ENCODE data around the gene CAMTA1.

CAMTA1 gene

GRCh38 chr1:7299994-7300393, 514.7 kb downstream of the CAMTA1 start:
- no peaks in the 10 kb centered on the region for H3K79me2 ChIP-seq (ENCODE audit: insufficient read depth, low read length)
- ATAC-seq (ENCODE audit: insufficient read depth, low read depth) = no peak
- H3K4me2 ChIP-seq (ENCODE audit: insufficient read depth, low read length) = no peak overlapping the region
- H3K27me3 ChIP-seq (ENCODE audit: insufficient read depth, low read length, poor library complexity) = peaks cover 4% of the 10 kb centered on the region
- H3K36me3 ChIP-seq (ENCODE audit: insufficient read depth, low read length) = no peaks in the 10 kb centered on the region
- H3K4me3 ChIP-seq (ENCODE audit: low read depth in 1 of 2, low read length in 2 of 2) = no peak overlapping the region
- H3K27ac ChIP-seq (ENCODE audit: low read length) = no peak overlapping the region
- no peak overlapping the region for H3K9ac ChIP-seq (ENCODE audit: low read depth, low read length)
- DNase-seq = no peak
- no peaks in the 10 kb centered on the region for H3K9me3 ChIP-seq (ENCODE audit: insufficient read depth, low read length, severe bottlenecking)
- TF ChIP-seq EZH2 (IDR thresholded peaks at IDR 0.05; ENCODE audit: borderline replicate concordance, low read depth, low read length, severe bottlenecking) = no peak
- TF ChIP-seq, protein P1, sequence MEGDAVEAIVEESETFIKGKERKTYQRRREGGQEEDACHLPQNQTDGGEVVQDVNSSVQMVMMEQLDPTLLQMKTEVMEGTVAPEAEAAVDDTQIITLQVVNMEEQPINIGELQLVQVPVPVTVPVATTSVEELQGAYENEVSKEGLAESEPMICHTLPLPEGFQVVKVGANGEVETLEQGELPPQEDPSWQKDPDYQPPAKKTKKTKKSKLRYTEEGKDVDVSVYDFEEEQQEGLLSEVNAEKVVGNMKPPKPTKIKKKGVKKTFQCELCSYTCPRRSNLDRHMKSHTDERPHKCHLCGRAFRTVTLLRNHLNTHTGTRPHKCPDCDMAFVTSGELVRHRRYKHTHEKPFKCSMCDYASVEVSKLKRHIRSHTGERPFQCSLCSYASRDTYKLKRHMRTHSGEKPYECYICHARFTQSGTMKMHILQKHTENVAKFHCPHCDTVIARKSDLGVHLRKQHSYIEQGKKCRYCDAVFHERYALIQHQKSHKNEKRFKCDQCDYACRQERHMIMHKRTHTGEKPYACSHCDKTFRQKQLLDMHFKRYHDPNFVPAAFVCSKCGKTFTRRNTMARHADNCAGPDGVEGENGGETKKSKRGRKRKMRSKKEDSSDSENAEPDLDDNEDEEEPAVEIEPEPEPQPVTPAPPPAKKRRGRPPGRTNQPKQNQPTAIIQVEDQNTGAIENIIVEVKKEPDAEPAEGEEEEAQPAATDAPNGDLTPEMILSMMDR (IDR thresholded peaks at IDR 0.05; ENCODE audit: borderline replicate concordance, extremely low read depth, low read length, poor library complexity, severe bottlenecking) = no peak
- no peaks in the 10 kb centered on the region for H3K4me1 ChIP-seq (ENCODE audit: insufficient read depth, low read length)
- H2AFZ ChIP-seq (ENCODE audit: low read depth, low read length) = no peak overlapping the region
- no peaks in the 10 kb centered on the region for H4K20me1 ChIP-seq (ENCODE audit: insufficient read depth, low read length)

- Histone ChIP-seq H3K4me2 (ENCODE audit: insufficient read depth, low read length) (no peak overlapping the region), H3K9ac (ENCODE audit: low read depth, low read length) (no peak overlapping the region), H3K27ac (ENCODE audit: low read length) (no peak overlapping the region), H3K4me1 (ENCODE audit: insufficient read depth, low read length) (no peaks in the 10 kb centered on the region), H3K79me2 (ENCODE audit: insufficient read depth, low read length) (no peaks in the 10 kb centered on the region), H3K36me3 (ENCODE audit: insufficient read depth, low read length) (no peaks in the 10 kb centered on the region), H2AFZ (ENCODE audit: low read depth, low read length) (no peak overlapping the region), H4K20me1 (ENCODE audit: insufficient read depth, low read length) (no peaks in the 10 kb centered on the region), H3K27me3 (ENCODE audit: insufficient read depth, low read length, poor library complexity) (peaks cover 4% of the 10 kb centered on the region), H3K4me3 (ENCODE audit: low read depth in 1 of 2, low read length in 2 of 2) (no peak overlapping the region), H3K9me3 (ENCODE audit: insufficient read depth, low read length, severe bottlenecking) (no peaks in the 10 kb centered on the region)
- ATAC-seq (ENCODE audit: insufficient read depth, low read depth) (no peak), DNase-seq (no peak)
- TF ChIP-seq EZH2 (IDR thresholded peaks at IDR 0.05; ENCODE audit: borderline replicate concordance, low read depth, low read length, severe bottlenecking) = no peak
- TF ChIP-seq, protein P1 (IDR thresholded peaks at IDR 0.05; ENCODE audit: borderline replicate concordance, extremely low read depth, low read length, poor library complexity, severe bottlenecking) = no peak
Observed at GRCh38 chr1:7300893-7301663, 515.8 kb downstream of the CAMTA1 start.

DNA sequence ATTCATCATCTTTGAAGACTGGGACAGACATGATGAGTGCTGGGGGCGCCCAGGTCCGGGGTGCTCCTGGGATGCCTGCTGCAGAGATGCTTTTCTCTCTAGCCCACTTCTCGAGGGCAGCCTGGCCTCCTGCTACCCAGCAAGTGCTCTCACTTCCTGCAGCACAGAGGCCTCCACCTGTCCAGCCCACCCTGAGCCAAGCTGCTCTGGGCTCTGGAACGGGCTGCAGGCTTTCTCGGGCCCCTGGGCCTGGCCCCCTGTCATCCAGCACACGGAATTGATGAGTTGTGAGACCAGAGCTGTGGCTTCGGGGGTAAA, 516.4 kb downstream of the CAMTA1 start:
- TF ChIP-seq EZH2 (IDR thresholded peaks at IDR 0.05; ENCODE audit: borderline replicate concordance, low read depth, low read length, severe bottlenecking) = no peak
- TF ChIP-seq, protein P1 (IDR thresholded peaks at IDR 0.05; ENCODE audit: borderline replicate concordance, extremely low read depth, low read length, poor library complexity, severe bottlenecking) = no peak
- H3K4me2 ChIP-seq (ENCODE audit: insufficient read depth, low read length) = no peak overlapping the region

More for the DNA sequence above, 516.4 kb downstream of the CAMTA1 start:
- ATAC-seq (ENCODE audit: insufficient read depth, low read depth) (no peak), DNase-seq (no peak)
- Histone ChIP-seq H3K36me3 (ENCODE audit: insufficient read depth, low read length) (no peaks in the 10 kb centered on the region), H3K27me3 (ENCODE audit: insufficient read depth, low read length, poor library complexity) (peaks cover 4% of the 10 kb centered on the region), H3K4me3 (ENCODE audit: low read depth in 1 of 2, low read length in 2 of 2) (no peak overlapping the region), H3K4me1 (ENCODE audit: insufficient read depth, low read length) (no peaks in the 10 kb centered on the region), H3K9ac (ENCODE audit: low read depth, low read length) (no peak overlapping the region), H3K27ac (ENCODE audit: low read length) (no peak overlapping the region), H3K79me2 (ENCODE audit: insufficient read depth, low read length) (no peaks in the 10 kb centered on the region), H2AFZ (ENCODE audit: low read depth, low read length) (no peak overlapping the region), H4K20me1 (ENCODE audit: insufficient read depth, low read length) (no peaks in the 10 kb centered on the region), H3K9me3 (ENCODE audit: insufficient read depth, low read length, severe bottlenecking) (no peaks in the 10 kb centered on the region)

All from DND-41 (cell line).